ENCODE measurements around the gene ASB16. TPM values are rescaled to one million over a fixed set of nuclear protein-coding genes. Genes with fewer than 3 reads are reported as not detected.

Gene ASB16
- total and polyA plus RNA-seq, 9 of the 15 experiments (the other 6 are each of a cell fraction or from before 2014, with no cell fraction given): 0.03 to 0.07 TPM; not detected in 7

DNA sequence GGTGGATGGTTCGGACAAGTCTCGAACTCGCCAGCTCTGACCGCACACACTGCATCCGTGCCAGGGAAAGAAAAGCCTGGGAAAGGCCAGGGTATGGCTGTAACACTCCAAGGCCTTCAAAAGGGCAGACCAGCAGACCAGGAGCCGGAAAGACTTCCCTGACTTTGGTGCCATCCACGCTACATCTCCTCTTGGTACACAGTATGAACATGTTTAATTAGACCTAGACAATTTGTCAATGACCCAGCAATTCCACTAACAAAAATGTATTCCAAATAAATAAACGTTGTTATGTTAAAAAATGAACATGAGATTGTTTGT is 46.4 kb upstream of the ASB16 start (continued):
- TF ChIP-seq MLLT1 (IDR thresholded peaks at IDR 0.05): no peak
- TF ChIP-seq PHF21A (IDR thresholded peaks at IDR 0.05; ENCODE audit: borderline replicate concordance, low read depth): 0 out of 2 replicates have a peak, but pooled peaks have one; percentile 8
- TF ChIP-seq ELF4 (CRISPR knock-in tag; IDR thresholded peaks at IDR 0.05): no peak
- TF ChIP-seq, protein P1, sequence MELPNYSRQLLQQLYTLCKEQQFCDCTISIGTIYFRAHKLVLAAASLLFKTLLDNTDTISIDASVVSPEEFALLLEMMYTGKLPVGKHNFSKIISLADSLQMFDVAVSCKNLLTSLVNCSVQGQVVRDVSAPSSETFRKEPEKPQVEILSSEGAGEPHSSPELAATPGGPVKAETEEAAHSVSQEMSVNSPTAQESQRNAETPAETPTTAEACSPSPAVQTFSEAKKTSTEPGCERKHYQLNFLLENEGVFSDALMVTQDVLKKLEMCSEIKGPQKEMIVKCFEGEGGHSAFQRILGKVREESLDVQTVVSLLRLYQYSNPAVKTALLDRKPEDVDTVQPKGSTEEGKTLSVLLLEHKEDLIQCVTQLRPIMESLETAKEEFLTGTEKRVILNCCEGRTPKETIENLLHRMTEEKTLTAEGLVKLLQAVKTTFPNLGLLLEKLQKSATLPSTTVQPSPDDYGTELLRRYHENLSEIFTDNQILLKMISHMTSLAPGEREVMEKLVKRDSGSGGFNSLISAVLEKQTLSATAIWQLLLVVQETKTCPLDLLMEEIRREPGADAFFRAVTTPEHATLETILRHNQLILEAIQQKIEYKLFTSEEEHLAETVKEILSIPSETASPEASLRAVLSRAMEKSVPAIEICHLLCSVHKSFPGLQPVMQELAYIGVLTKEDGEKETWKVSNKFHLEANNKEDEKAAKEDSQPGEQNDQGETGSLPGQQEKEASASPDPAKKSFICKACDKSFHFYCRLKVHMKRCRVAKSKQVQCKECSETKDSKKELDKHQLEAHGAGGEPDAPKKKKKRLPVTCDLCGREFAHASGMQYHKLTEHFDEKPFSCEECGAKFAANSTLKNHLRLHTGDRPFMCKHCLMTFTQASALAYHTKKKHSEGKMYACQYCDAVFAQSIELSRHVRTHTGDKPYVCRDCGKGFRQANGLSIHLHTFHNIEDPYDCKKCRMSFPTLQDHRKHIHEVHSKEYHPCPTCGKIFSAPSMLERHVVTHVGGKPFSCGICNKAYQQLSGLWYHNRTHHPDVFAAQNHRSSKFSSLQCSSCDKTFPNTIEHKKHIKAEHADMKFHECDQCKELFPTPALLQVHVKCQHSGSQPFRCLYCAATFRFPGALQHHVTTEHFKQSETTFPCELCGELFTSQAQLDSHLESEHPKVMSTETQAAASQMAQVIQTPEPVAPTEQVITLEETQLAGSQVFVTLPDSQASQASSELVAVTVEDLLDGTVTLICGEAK (IDR thresholded peaks at IDR 0.05): peak; percentile 49; the same call in 1 of the 2 replicates
- TF ChIP-seq, protein P1 (CRISPR knock-in tag; IDR thresholded peaks at IDR 0.05): no peak
- no peak for TF ChIP-seq HMG20A (CRISPR knock-in tag; conservative IDR thresholded peaks at IDR 0.05)
- TF ChIP-seq NCOA6 (IDR thresholded peaks at IDR 0.05): no peak
- TF ChIP-seq, protein P2, sequence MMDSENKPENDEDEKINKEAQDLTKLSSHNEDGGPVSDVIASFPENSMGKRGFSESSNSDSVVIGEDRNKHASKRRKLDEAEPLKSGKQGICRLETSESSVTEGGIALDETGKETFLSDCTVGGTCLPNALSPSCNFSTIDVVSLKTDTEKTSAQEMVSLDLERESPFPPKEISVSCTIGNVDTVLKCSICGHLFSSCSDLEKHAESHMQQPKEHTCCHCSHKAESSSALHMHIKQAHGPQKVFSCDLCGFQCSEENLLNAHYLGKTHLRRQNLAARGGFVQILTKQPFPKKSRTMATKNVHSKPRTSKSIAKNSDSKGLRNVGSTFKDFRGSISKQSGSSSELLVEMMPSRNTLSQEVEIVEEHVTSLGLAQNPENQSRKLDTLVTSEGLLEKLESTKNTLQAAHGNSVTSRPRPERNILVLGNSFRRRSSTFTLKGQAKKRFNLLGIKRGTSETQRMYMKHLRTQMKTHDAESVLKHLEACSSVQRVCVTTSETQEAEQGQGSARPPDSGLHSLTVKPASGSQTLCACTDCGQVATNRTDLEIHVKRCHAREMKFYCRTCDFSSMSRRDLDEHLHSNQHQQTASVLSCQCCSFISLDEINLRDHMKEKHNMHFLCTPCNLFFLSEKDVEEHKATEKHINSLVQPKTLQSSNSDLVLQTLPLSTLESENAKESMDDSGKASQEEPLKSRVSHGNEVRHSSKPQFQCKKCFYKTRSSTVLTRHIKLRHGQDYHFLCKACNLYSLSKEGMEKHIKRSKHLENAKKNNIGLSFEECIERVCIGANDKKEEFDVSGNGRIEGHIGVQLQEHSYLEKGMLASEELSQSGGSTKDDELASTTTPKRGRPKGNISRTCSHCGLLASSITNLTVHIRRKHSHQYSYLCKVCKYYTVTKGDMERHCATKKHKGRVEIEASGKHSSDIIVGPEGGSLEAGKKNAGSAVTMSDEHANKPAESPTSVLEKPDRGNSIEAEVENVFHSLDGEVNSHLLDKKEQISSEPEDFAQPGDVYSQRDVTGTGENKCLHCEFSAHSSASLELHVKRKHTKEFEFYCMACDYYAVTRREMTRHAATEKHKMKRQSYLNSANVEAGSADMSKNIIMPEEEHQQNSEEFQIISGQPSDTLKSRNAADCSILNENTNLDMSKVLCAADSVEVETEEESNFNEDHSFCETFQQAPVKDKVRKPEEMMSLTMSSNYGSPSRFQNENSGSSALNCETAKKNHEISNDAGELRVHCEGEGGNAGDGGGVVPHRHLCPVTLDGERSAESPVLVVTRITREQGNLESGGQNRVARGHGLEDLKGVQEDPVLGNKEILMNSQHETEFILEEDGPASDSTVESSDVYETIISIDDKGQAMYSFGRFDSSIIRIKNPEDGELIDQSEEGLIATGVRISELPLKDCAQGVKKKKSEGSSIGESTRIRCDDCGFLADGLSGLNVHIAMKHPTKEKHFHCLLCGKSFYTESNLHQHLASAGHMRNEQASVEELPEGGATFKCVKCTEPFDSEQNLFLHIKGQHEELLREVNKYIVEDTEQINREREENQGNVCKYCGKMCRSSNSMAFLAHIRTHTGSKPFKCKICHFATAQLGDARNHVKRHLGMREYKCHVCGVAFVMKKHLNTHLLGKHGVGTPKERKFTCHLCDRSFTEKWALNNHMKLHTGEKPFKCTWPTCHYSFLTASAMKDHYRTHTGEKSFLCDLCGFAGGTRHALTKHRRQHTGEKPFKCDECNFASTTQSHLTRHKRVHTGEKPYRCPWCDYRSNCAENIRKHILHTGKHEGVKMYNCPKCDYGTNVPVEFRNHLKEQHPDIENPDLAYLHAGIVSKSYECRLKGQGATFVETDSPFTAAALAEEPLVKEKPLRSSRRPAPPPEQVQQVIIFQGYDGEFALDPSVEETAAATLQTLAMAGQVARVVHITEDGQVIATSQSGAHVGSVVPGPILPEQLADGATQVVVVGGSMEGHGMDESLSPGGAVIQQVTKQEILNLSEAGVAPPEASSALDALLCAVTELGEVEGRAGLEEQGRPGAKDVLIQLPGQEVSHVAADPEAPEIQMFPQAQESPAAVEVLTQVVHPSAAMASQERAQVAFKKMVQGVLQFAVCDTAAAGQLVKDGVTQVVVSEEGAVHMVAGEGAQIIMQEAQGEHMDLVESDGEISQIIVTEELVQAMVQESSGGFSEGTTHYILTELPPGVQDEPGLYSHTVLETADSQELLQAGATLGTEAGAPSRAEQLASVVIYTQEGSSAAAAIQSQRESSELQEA (IDR thresholded peaks at IDR 0.05; ENCODE audit: low read depth): no peak
- TF ChIP-seq ETS2 (tag; IDR thresholded peaks at IDR 0.05; ENCODE audit: borderline replicate concordance, poor library complexity, severe bottlenecking): no peak
- no peak for TF ChIP-seq CBFA2T2 (conservative IDR thresholded peaks at IDR 0.05)
- no peak for TF ChIP-seq EHMT2 (IDR thresholded peaks at IDR 0.05)
